ENCODE results near the gene ARSG. TPM values are rescaled to one million over a fixed set of nuclear protein-coding genes. Genes with fewer than 3 reads are reported as not detected.

Gene ARSG
- polyA plus RNA-seq, 1 donor (not counting 4 experiments of a cell fraction or from before 2014, with no cell fraction given) = 0.41 TPM

GRCh38 chr17:68305142-68305541 lies 13.8 kb downstream of the ARSG start:
- H3K4me1 ChIP-seq (ENCODE audit: control insufficient read depth, extremely low read depth, insufficient read depth, low read length) = no peaks in the 10 kb centered on the region
- H3K79me2 ChIP-seq (ENCODE audit: control insufficient read depth, insufficient read depth, low read length) = no peaks in the 10 kb centered on the region
- H3K9ac ChIP-seq (ENCODE audit: control insufficient read depth, extremely low read depth, insufficient read depth, low read length) = no peak overlapping the region
- no peaks in the 10 kb centered on the region for H3K27me3 ChIP-seq (ENCODE audit: control insufficient read depth, extremely low read depth, insufficient read depth, low read length)
- H2AFZ ChIP-seq (ENCODE audit: control insufficient read depth, low read length) = no peak overlapping the region
- no peak overlapping the region for H3K4me2 ChIP-seq (ENCODE audit: control insufficient read depth, extremely low read depth, insufficient read depth, low read depth, low read length)
- no peak overlapping the region for H3K4me3 ChIP-seq (ENCODE audit: control insufficient read depth in 2 of 3, extremely low read depth in 1 of 3, insufficient read depth in 2 of 3, low read depth in 1 of 3, low read length in 3 of 3)
- DNase-seq (ENCODE audit: low read depth, low spot score) (no peak), FAIRE-seq (no peak)
- H4K20me1 ChIP-seq (ENCODE audit: control insufficient read depth, extremely low read depth, insufficient read depth, low read length) = no peaks in the 10 kb centered on the region
- no peaks in the 10 kb centered on the region for H3K9me3 ChIP-seq (ENCODE audit: control insufficient read depth, low read depth, low read length)
- TF ChIP-seq EZH2 (IDR thresholded peaks at IDR 0.05; ENCODE audit: low read length) (no peak), CTCF (optimal IDR thresholded peaks at IDR 0.05 in 1 of 3, IDR thresholded peaks at IDR 0.05 in 1 of 3, conservative IDR thresholded peaks at IDR 0.05 in 1 of 3; ENCODE audit: extremely low read depth in 1 of 3, insufficient read depth in 2 of 3, low read length in 3 of 3) (no peak)
- H3K36me3 ChIP-seq (ENCODE audit: control insufficient read depth in 2 of 2, extremely low read depth in 1 of 2, insufficient read depth in 2 of 2, low read length in 2 of 2) = no peaks in the 10 kb centered on the region
- H3K27ac ChIP-seq (ENCODE audit: control insufficient read depth, insufficient read depth, low read length) = no peak overlapping the region
- dilution Hi-C loops (cut with MboI; ENCODE audit: extremely low pct_ligation_motif_present, low sequenced_read_pairs) = no loop called here
- H3K9me1 ChIP-seq (ENCODE audit: control insufficient read depth, extremely low read depth, insufficient read depth, low read length) = no peaks in the 10 kb centered on the region

GRCh38 chr17:68306819-68307218 lies 15.5 kb downstream of the ARSG start:
- DNase-seq (ENCODE audit: low read depth, low spot score) = no peak
- Histone ChIP-seq H3K9me3 (ENCODE audit: control insufficient read depth, low read depth, low read length) (no peaks in the 10 kb centered on the region), H3K4me2 (ENCODE audit: control insufficient read depth, extremely low read depth, insufficient read depth, low read depth, low read length) (no peak overlapping the region), H3K27ac (ENCODE audit: control insufficient read depth, insufficient read depth, low read length) (no peak overlapping the region), H3K36me3 (ENCODE audit: control insufficient read depth in 2 of 2, extremely low read depth in 1 of 2, insufficient read depth in 2 of 2, low read length in 2 of 2) (no peaks in the 10 kb centered on the region), H3K4me1 (ENCODE audit: control insufficient read depth, extremely low read depth, insufficient read depth, low read length) (no peaks in the 10 kb centered on the region), H3K4me3 (ENCODE audit: control insufficient read depth in 2 of 3, extremely low read depth in 1 of 3, insufficient read depth in 2 of 3, low read depth in 1 of 3, low read length in 3 of 3) (no peak overlapping the region), H3K9ac (ENCODE audit: control insufficient read depth, extremely low read depth, insufficient read depth, low read length) (no peak overlapping the region), H2AFZ (ENCODE audit: control insufficient read depth, low read length) (no peak overlapping the region), H3K9me1 (ENCODE audit: control insufficient read depth, extremely low read depth, insufficient read depth, low read length) (no peaks in the 10 kb centered on the region), H3K79me2 (ENCODE audit: control insufficient read depth, insufficient read depth, low read length) (no peaks in the 10 kb centered on the region), H4K20me1 (ENCODE audit: control insufficient read depth, extremely low read depth, insufficient read depth, low read length) (no peaks in the 10 kb centered on the region), H3K27me3 (ENCODE audit: control insufficient read depth, extremely low read depth, insufficient read depth, low read length) (no peaks in the 10 kb centered on the region)
- no peak for TF ChIP-seq CTCF (optimal IDR thresholded peaks at IDR 0.05 in 1 of 3, IDR thresholded peaks at IDR 0.05 in 1 of 3, conservative IDR thresholded peaks at IDR 0.05 in 1 of 3; ENCODE audit: extremely low read depth in 1 of 3, insufficient read depth in 2 of 3, low read length in 3 of 3)
- no peak for TF ChIP-seq EZH2 (IDR thresholded peaks at IDR 0.05; ENCODE audit: low read length)
- dilution Hi-C loops (cut with MboI; ENCODE audit: extremely low pct_ligation_motif_present, low sequenced_read_pairs) = no loop called here
- FAIRE-seq = no peak
